ENCODE data around the gene PSMC4.

Gene PSMC4

GRCh38 chr19:39995794-39996193 lies 24.8 kb downstream of the PSMC4 start:
- no peak for DNase-seq

DNA sequence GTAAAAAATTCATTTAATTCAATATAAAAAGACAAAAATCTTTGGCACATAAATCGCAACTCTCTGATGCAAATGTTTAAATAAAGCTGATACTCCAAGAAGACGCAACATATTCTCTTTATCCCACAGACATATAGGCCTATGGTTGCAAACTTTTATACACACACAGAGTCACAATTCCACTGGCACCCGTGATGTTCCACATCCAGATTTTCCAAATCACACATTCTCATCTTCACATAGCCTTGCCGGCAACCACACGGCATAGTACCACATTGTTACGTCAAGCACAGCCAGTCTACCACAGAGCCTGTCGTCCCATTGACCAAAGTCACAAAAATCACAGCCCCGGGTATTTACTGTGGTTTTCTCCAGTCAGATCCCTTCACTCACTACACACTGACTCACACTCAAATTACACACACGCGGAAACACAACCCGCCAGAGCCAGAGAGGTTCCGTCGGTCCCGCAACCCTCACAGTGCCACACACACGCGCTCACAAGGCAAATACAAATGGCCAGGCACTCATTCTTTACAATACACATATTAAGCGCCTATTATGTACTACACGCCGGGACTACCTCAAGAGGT lies 25.3 kb downstream of the PSMC4 start:
- no peak for DNase-seq

GRCh38 chr19:39996811-39997637 lies 26.1 kb downstream of the PSMC4 start, which contains the start of gene ZNF546:
Gene ZNF546 (plus strand): TSS chr19:39997060. CDS start chr19:39998327, 1,267 bp downstream.
- peak; percentile 95 for DNase-seq

DNA sequence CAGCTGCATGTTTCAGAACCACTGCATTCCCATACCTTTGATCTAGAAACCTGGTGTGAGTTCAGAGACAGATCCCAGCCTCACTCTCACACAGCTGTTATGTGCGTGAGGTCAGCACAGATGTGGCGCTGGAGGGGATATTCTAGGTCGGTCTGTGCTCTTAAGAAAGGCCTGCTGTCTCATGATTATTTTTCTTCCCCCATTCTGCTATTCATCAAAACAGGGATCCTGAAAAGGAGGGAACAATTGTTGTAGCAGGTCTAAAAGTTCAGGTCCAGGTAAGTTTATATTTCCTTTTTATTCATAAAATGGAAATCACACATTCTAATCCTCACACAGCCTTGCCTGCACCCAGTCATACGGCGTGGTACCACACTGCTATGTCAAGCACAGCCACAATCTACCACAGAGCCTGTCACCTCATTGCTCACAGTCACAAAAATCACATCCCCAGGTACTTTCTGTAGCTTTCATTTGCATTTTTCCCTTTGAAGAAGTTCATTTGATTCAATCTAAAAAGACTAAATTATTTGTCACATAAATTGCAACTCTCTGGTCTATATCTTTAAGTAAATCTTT lies 26.8 kb downstream of the PSMC4 start:
- DNase-seq, result no peak

- DNase-seq, result no peak
These were observed 27.5 kb downstream of the PSMC4 start for GRCh38 chr19:39998501-39998900.

GRCh38 chr19:40005691-40006272 lies 34.8 kb downstream of the PSMC4 start:
- no peak for DNase-seq

DNA sequence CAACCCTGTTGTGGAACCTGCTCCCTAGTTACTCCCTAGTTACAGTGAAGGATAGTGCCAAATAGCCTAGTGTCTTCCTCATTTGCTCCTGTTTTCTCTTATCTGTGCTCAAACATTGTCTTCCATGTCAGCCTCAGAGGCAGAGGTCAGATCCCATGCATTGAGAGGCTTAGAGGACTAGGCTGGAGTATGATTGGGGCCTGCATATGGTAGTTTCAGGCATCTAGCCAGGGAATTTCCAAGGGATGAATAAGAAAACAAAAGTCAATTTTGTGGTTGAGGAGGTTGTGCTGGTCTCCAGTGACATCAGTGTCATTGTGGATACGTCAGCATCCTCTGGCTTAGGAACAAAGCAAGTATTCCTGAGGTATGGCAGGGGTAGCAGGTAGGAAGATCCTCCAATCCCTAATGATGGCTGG lies 35.3 kb downstream of the PSMC4 start:
- no peak for DNase-seq

DNA sequence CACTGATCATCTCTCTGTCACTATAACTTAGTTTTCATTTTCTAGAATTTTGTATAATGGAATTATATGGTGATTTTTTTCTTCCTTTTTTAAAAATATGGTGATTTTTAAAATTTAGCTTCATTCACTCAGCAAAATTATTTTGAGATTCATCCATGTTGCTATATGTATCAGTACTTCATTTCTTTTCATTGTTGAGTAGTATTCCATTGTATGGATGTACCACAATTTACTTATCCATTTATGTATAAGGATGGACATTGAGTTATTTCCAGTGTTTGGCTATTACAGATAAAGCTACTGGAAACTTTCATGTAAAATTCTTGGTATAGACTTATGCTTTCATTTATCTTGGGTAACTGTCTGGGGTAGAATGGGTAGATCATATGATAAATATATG lies 38.7 kb downstream of the PSMC4 start:
- no peak for DNase-seq

DNA sequence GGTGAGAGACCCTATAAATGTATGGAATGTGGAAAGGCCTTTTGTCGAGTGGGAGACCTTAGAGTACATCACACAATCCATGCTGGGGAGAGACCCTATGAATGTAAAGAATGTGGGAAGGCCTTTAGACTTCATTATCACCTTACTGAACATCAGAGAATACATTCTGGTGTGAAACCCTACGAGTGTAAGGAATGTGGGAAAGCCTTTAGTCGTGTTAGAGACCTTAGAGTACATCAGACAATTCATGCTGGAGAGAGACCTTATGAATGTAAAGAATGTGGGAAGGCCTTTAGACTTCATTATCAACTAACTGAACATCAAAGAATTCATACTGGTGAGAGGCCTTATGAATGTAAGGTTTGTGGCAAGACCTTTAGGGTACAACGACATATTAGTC lies 43.0 kb downstream of the PSMC4 start:
- DNase-seq, result no peak

DNA sequence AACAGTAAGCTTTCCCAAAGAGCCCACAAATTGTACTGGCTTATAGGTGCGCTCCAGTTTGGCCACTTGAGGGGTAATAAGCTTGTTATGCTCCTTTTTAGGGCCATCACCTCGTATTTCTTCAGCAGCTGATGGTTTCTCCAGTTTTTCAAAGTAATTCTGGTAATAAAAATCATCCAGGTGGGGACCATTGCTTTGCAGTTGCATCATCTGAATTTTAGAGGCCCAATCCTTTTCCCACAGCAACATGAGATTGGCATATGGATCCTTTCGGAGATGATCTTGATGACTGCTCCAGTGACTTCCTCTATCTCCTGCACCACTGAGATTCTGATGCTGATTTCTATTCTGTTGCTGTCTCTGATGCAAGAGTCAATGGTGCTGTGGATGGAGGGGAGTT lies 53.0 kb downstream of the PSMC4 start:
- no peak for DNase-seq

DNA sequence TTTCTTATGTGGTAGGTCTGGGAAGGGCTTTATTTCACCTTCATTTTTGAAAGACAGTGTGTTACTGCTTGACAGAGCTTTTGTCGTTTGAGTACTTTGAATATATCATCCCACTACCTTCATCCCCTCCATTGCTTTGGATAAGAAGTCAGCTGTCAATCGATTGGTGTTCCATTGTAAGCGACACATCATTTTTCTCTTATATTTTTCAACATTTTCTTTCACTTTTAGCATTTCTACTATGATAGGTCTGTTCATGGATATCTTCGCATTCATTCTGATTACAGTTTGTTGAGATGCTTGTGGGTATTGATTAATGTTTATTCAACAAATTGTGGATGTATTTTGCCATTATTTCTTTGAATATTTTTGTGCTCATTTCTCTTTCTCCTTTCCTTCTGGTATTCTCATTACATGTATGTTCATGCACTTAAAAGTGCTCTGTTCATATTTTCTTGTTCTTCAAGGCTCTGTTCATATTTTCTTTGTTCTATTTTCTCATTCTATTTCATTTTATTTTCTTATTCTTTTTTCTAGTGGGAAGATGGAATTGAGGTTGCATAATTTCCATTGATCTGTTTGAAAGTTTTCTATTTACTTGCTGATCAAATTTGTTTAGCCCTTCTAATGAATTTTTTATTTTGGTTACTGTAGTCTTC lies 55.1 kb downstream of the PSMC4 start:
- DNase-seq, result no peak

DNA sequence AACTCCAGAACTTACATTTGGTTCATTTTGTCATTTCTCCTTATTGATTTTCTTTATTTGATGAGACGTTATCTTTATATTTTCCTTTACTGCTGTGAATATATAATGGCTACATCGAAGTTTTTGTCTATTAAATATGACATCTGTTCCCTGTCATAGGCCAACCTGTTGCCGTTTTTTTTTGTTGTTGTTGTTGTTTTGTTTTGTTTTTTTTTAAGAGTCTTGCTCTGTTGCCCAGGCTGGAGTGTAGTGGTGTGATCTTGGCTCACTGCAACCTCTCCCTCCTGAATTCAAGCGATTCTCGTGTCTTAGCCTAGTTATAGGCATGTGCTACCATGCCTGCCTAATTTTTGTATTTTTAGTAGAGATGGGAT lies 55.6 kb downstream of the PSMC4 start:
- no peak for DNase-seq

Measured in activated CD8-positive, alpha-beta memory T cell treated with anti-CD3 and anti-CD28 coated beads for 24 hours (primary cell).